ENCODE data around the gene ERC2. TPM values are rescaled to one million over a fixed set of nuclear protein-coding genes. Genes with fewer than 3 reads are reported as not detected.

Gene ERC2
- polyA plus RNA-seq, 1 experiment = 0.07 TPM

DNA sequence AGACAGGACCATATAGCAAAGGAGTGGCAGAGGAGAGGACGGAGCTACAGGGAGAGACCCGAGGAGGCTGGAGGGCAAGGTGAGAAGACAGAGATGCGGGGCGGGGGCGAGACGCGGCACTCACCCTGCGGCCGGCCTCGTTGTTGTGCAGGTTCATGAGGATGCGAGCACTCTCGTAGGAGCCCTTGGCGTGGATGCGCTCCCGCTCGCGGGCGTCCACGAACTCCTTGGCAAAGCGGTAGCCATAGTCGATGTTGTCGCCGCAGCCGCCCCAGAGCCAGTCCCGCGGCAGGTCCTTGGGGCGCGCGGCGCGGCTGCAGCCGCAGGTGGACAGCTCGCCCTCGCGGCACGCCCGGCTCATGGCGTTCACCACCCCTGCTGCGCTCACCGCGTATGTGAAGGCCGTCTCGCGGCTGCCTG, 994.0 kb downstream of the ERC2 start:
- Histone ChIP-seq H3K4me3 (ENCODE audit: low read depth, low read length) (no peak overlapping the region), H3K27ac (ENCODE audit: low read depth, low read length) (no peak overlapping the region), H3K27me3 (ENCODE audit: control insufficient read depth, insufficient read depth, low read length) (no peaks in the 10 kb centered on the region), H3K9me3 (ENCODE audit: control insufficient read depth, insufficient read depth, low read length) (peaks cover 3% of the 10 kb centered on the region; the same call in 1 of the 2 replicates)
- POLR2A ChIA-PET = interaction anchor here (0.5 kb wide), 1 partner anchor 565 kb away, joined by 4 read pairs; no protein-coding TSS in a partner anchor
- CTCF ChIA-PET = no interaction called here
- TF ChIP-seq, protein P1, sequence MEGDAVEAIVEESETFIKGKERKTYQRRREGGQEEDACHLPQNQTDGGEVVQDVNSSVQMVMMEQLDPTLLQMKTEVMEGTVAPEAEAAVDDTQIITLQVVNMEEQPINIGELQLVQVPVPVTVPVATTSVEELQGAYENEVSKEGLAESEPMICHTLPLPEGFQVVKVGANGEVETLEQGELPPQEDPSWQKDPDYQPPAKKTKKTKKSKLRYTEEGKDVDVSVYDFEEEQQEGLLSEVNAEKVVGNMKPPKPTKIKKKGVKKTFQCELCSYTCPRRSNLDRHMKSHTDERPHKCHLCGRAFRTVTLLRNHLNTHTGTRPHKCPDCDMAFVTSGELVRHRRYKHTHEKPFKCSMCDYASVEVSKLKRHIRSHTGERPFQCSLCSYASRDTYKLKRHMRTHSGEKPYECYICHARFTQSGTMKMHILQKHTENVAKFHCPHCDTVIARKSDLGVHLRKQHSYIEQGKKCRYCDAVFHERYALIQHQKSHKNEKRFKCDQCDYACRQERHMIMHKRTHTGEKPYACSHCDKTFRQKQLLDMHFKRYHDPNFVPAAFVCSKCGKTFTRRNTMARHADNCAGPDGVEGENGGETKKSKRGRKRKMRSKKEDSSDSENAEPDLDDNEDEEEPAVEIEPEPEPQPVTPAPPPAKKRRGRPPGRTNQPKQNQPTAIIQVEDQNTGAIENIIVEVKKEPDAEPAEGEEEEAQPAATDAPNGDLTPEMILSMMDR (IDR thresholded peaks at IDR 0.05; ENCODE audit: low read depth, low read length) = no peak
- no peak for DNase-seq (ENCODE audit: low read depth, low spot score)

DNA sequence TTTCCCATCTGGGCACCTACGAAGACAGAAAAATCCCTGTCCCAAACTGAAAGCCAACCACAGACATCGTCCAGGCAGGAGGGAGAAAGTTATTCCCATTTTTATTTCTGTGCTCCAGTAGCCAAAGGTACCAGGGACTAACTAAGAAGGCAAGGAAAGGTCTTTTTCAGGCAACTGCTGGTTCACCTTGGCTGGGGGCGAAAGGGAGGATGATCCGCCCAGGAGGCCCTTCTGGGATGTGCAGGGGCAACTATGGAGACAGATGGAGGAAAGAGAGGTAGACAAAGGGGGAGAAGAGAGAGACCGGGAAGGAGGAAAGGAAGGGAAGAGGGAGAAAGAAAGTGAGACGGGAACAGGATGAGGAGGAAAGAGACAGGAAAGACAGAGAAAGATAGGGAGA, 994.5 kb downstream of the ERC2 start:
- ChIA-PET POLR2A (interaction anchor here (0.5 to 0.7 kb wide), 2 partner anchors 143 to 564 kb away, joined by 3 to 4 read pairs; no protein-coding TSS in a partner anchor), CTCF (no interaction called here)
- Histone ChIP-seq H3K4me3 (ENCODE audit: low read depth, low read length) (no peak overlapping the region), H3K27ac (ENCODE audit: low read depth, low read length) (no peak overlapping the region), H3K9me3 (ENCODE audit: control insufficient read depth, insufficient read depth, low read length) (peaks cover 3% of the 10 kb centered on the region; the same call in 1 of the 2 replicates), H3K27me3 (ENCODE audit: control insufficient read depth, insufficient read depth, low read length) (no peaks in the 10 kb centered on the region)
- DNase-seq (ENCODE audit: low read depth, low spot score) = no peak
- TF ChIP-seq, protein P1 (IDR thresholded peaks at IDR 0.05; ENCODE audit: low read depth, low read length) = no peak

DNA sequence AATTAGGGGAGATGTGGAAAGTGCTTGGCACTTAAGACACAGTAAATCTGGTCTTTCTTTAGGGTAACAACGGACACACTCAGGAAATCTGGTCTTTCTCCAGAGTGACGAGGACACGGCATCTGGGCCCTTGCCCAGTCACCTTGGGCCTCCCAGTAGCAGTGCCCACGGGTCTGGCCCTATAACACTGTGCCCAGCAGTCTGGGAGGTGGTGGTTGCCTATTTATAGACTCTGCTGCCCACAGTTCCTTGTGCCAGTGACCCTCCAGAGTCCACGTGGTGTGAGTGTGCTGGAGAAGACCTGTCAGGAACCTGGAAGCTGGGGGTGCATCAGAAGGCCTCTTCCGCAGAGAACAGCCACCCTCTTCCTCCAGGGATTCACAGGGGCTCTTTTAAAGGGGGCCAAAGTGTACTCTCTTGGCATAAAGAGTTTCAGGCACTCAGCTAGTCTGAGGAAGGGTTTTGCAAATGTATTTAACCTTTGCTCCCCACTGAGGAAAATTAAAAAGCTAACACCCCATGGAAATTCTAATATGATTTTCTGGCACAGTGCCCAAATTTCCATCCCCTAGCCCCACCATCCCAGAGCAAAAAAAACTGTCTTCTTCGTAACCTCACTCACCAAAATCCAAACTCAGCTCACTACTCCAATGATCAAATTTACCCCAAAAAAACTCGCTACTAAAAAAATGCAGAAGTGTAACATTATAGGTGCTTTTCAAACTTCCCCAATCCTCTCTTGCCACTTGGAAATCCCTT, 996.6 kb downstream of the ERC2 start:
- POLR2A ChIA-PET = no interaction called here
- CTCF ChIA-PET = no interaction called here
- H3K27ac ChIP-seq (ENCODE audit: low read depth, low read length) = no peak overlapping the region

DNA sequence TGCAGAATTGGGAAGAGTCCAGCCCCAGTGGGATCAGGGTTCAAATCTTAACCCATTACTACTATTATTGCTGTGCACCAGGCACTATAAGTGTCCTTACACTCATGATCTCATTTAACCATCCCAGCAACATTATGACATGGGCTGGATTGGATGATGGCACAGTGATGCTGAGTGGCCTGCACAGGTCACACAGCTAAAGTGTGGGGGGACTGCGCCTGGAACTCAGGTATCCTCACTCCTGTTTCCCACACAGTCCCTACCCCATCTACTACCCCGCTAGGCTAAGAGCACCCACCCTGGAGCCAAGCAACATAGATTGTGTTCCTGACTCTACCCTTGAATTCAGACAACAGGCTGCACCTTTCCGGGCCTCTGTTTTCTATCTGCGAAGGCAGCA, 997.2 kb downstream of the ERC2 start:
- CTCF ChIA-PET = no interaction called here
- no peak for DNase-seq (ENCODE audit: low read depth, low spot score)
- H3K27me3 ChIP-seq (ENCODE audit: control insufficient read depth, insufficient read depth, low read length) = no peaks in the 10 kb centered on the region
- H3K4me3 ChIP-seq (ENCODE audit: low read depth, low read length) = no peak overlapping the region
- POLR2A ChIA-PET = interaction anchor here (1.3 kb wide), 1 partner anchor 11 kb away, joined by 3 read pairs; no protein-coding TSS in a partner anchor
- no peak overlapping the region for H3K27ac ChIP-seq (ENCODE audit: low read depth, low read length)
- TF ChIP-seq, protein P1 (IDR thresholded peaks at IDR 0.05; ENCODE audit: low read depth, low read length) = no peak
- peaks cover 3% of the 10 kb centered on the region; the same call in 1 of the 2 replicates for H3K9me3 ChIP-seq (ENCODE audit: control insufficient read depth, insufficient read depth, low read length)

More for the DNA sequence above, 996.6 kb downstream of the ERC2 start:
- H3K27me3 ChIP-seq (ENCODE audit: control insufficient read depth, insufficient read depth, low read length) = no peaks in the 10 kb centered on the region
- H3K4me3 ChIP-seq (ENCODE audit: low read depth, low read length) = no peak overlapping the region
- TF ChIP-seq, protein P1 (IDR thresholded peaks at IDR 0.05; ENCODE audit: low read depth, low read length) = no peak
- peaks cover 3% of the 10 kb centered on the region; the same call in 1 of the 2 replicates for H3K9me3 ChIP-seq (ENCODE audit: control insufficient read depth, insufficient read depth, low read length)
- DNase-seq (ENCODE audit: low read depth, low spot score) = no peak

DNA sequence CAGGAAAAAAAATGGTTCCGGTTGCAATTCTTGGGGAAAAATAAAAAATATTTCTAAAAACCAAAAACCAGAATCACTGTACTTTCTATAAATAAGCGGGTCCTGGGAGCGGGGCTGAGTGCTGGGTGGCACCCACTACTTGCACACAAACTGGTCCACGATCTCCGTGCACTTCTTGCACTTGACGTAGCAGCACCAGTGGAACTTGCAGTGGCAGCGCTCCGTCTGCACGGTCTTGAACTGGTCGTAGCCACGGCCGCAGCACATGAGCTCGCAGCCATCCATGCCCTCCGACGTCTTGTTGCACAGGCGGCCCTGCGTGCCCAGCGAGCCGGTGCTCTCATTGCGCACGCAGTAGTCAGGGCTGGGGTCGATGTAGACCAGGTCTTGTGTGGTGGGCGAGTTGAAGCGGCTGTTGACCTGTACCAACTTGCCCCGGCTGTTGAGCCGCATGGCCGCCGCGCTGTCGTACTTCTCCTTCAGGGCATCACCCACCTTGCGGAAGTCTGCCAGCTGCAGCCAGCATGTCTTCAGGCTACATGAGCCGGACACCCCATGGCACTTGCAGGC, 998.2 kb downstream of the ERC2 start:
- POLR2A ChIA-PET = interaction anchor here (1.3 kb wide), 1 partner anchor 12 kb away, joined by 3 read pairs; no protein-coding TSS in a partner anchor
- CTCF ChIA-PET = interaction anchor here (1.4 kb wide), 1 partner anchor 252 kb away, joined by 3 read pairs; no protein-coding TSS in a partner anchor
- no peak for DNase-seq (ENCODE audit: low read depth, low spot score)
- H3K27me3 ChIP-seq (ENCODE audit: control insufficient read depth, insufficient read depth, low read length) = no peaks in the 10 kb centered on the region
- TF ChIP-seq, protein P1 (IDR thresholded peaks at IDR 0.05; ENCODE audit: low read depth, low read length) = no peak
- H3K27ac ChIP-seq (ENCODE audit: low read depth, low read length) = no peak overlapping the region
- H3K9me3 ChIP-seq (ENCODE audit: control insufficient read depth, insufficient read depth, low read length) = peaks cover 3% of the 10 kb centered on the region; the same call in 1 of the 2 replicates
- no peak overlapping the region for H3K4me3 ChIP-seq (ENCODE audit: low read depth, low read length)
